Kidney (tissue), 14 donors: Measurements from ENCODE around the gene B3GAT1. TPM values are rescaled to one million over a fixed set of nuclear protein-coding genes. Genes with fewer than 3 reads are reported as not detected.

ENCODE experiments used
- DNase-seq, 5 donors: peaks; one replicate each; pipeline ENCODE4 v3.0.0-alpha.2; 2013 to 2020
- FAIRE-seq: peaks from 2 replicates; lab custom pipeline; 2012; peaks lifted over from hg19 to GRCh38; lab: Jason Lieb, UNC
- H3K27ac ChIP-seq, 2 donors: one replicate each; pipeline ENCODE4 v1.7.0; 2013; ENCODE audit warnings: low read depth in 2 of 2, low read length in 2 of 2, inconsistent platforms in 1 of 2
- H3K27me3 ChIP-seq: one replicate; pipeline ENCODE4 v1.7.1; 2013; ENCODE audit warnings: low read length, inconsistent platforms; ENCODE audit not compliant: control insufficient read depth, insufficient read depth
- H3K36me3 ChIP-seq, 3 donors: one replicate each; pipeline versions ENCODE4 v1.7.0 to v1.7.1; 2013; ENCODE audit warnings: low read length in 3 of 3, control low read depth in 1 of 3, inconsistent platforms in 1 of 3; ENCODE audit not compliant: insufficient read depth in 3 of 3, control insufficient read depth in 2 of 3
- H3K4me1 ChIP-seq, 3 donors: one replicate each; pipeline versions ENCODE4 v1.7.0 to v1.7.1; 2013; ENCODE audit warnings: low read length in 3 of 3, inconsistent platforms in 1 of 3, low read depth in 1 of 3; ENCODE audit not compliant: control insufficient read depth in 2 of 3, insufficient read depth in 2 of 3
- H3K4me3 ChIP-seq, 3 donors: one replicate each; pipeline versions ENCODE4 v1.7.0 to v1.8.1; 2013; ENCODE audit warnings: low read length in 3 of 3, control low read depth in 1 of 3, inconsistent platforms in 1 of 3
- H3K9ac ChIP-seq, 3 donors: one replicate each; pipeline versions ENCODE4 v1.7.0 to v1.7.1; 2013; ENCODE audit warnings: low read length in 3 of 3, control low read depth in 1 of 3, inconsistent platforms in 1 of 3
- H3K9me3 ChIP-seq, 3 donors: one replicate each; pipeline versions ENCODE4 v1.7.0 to v1.7.1; 2013; ENCODE audit warnings: low read length in 3 of 3, control low read depth in 1 of 3, inconsistent platforms in 1 of 3; ENCODE audit not compliant: control insufficient read depth in 2 of 3, insufficient read depth in 1 of 3
- CTCF ChIP-seq: IDR thresholded peaks from 3 replicates; pipeline ENCODE4 v1.5.1; 2012; ENCODE audit warnings: mild to moderate bottlenecking, moderate library complexity, borderline replicate concordance; ENCODE audit not compliant: insufficient read depth; ENCODE audit errors: extremely low read depth
- intact Hi-C: fragments of 100-400 bp; cut with DNase I; formaldehyde crosslinking; loops from one replicate; pipeline ENCODE4 v1.11.1; 2022
- polyA plus RNA-seq: library from polyadenylated mRNA; stranded (reverse); fragments of 350-450 nt; fragmentation: Illumina TruSeq; extraction: RNeasy Lipid Tissue Mini Kit (QIAGEN cat#74804); gene quantifications from one replicate; pipeline ENCODE4 v1.2.3, GENCODE V29; 2014; ENCODE audit warnings: low read depth, low replicate concordance; ENCODE audit not compliant: insufficient read depth
- total RNA-seq: library from RNA; stranded (reverse); fragmentation: NEBNext Ultra II Directional; extraction: Animal tissue kit (Norgen Biotek cat#: 25700); gene quantifications from one replicate; pipeline ENCODE4 v1.2.1, GENCODE V29; 2021
- donor health status: control.
- donor health status: control.
- donor health status: control.
- donor health status: control.
- donor health status: control.
- donor health status: DM: yes; HTN: yes; CAD: no.
- donor health status: Normal renal cell carcinoma (clear cell type).

Gene B3GAT1
- total and polyA plus RNA-seq, 2 donors from 2014 or later = 0.82 to 3.7 TPM

- Histone ChIP-seq H3K36me3 (no peaks in the 10 kb centered on the region), H3K4me3 (no peak overlapping the region), H3K9ac (no peak overlapping the region), H3K9me3 (no peaks in the 10 kb centered on the region), H3K4me1 (no peaks in the 10 kb centered on the region), H3K27me3 (no peaks in the 10 kb centered on the region), H3K27ac (no peak overlapping the region)
- TF ChIP-seq CTCF = no peak
- FAIRE-seq (no peak), DNase-seq (peak in 1 of 5 donors; percentile 69)
- intact Hi-C loops = no loop called here
Measured at GRCh38 chr11:134374171-134374570, 37.9 kb downstream of the B3GAT1 start.

DNA sequence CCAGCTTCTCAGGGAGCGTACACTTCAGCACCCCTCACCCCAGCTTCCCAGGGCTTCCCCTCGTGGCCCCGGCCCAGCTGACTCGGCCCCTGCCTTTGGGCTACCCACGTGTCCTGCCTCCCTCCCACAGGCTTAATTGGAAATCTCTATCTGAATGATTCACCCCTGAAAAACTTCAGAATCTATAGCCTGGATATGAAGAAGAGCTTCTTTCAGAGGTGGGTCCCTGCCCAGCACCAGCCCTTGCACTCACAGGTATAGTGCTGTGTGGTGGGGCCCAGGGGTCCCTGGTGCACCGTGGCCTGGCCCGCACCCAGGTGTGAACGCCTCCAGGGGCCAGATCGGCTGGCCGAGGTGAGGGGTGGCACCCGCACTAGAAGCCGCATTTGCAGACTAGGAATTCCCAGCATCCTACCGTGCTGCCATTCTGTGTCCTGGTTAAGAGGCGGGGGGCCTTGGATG, 38.4 kb downstream of the B3GAT1 start:
- Histone ChIP-seq H3K4me3 (no peak overlapping the region), H3K9me3 (no peaks in the 10 kb centered on the region), H3K36me3 (no peaks in the 10 kb centered on the region), H3K27me3 (no peaks in the 10 kb centered on the region), H3K9ac (no peak overlapping the region), H3K27ac (no peak overlapping the region), H3K4me1 (no peaks in the 10 kb centered on the region)
- no peak for TF ChIP-seq CTCF
- intact Hi-C loops = no loop called here
- FAIRE-seq = no peak
- peak in 1 of 5 donors; percentile 47 for DNase-seq

DNA sequence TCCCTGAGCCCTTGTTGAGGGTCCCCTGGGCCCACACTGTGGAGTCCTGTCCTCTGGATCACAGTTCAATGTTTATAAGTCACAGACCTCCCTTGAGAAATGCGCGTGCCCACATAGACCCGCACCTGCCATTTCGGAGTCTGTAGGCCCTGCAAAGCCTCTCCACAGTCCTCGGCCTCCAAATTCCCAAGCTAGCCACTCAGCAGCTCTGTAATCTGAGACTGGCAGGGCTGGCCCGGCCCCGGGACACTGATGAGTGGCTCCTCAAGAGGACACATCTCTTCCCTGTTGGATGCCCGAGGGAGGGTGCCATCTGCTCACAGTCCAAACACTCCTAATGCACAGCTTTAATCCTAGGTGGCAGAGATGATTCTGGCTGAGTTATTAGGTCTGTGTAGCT, 39.1 kb downstream of the B3GAT1 start:
- H3K9ac ChIP-seq = no peak overlapping the region
- no peak overlapping the region for H3K27ac ChIP-seq
- H3K4me1 ChIP-seq = no peaks in the 10 kb centered on the region
- no peaks in the 10 kb centered on the region for H3K9me3 ChIP-seq
- H3K27me3 ChIP-seq = no peaks in the 10 kb centered on the region
- no peak overlapping the region for H3K4me3 ChIP-seq
- DNase-seq (peak in 1 of 5 donors; percentile 29), FAIRE-seq (no peak)
- H3K36me3 ChIP-seq = no peaks in the 10 kb centered on the region
- intact Hi-C loops = no loop called here
- no peak for TF ChIP-seq CTCF

- Histone ChIP-seq H3K27ac (no peak overlapping the region), H3K4me3 (no peak overlapping the region), H3K9ac (no peak overlapping the region), H3K27me3 (no peaks in the 10 kb centered on the region), H3K36me3 (no peaks in the 10 kb centered on the region), H3K9me3 (no peaks in the 10 kb centered on the region), H3K4me1 (no peaks in the 10 kb centered on the region)
- peak in 1 of 5 donors; percentile 26 for DNase-seq
- intact Hi-C loops = no loop called here
- TF ChIP-seq CTCF = no peak
- FAIRE-seq = no peak
Measured at GRCh38 chr11:134372536-134372935, 39.5 kb downstream of the B3GAT1 start.
